ENCODE data around the gene TNNI2.

- TF ChIP-seq EZH2 (IDR thresholded peaks at IDR 0.05; ENCODE audit: borderline replicate concordance, insufficient read depth, low read depth, low read length, poor library complexity, severe bottlenecking) = no peak
- TF ChIP-seq CTCF (IDR thresholded peaks at IDR 0.05) = no peak
Observed at GRCh38 chr11:1887451-1888346, 48.9 kb downstream of the TNNI2 start.
